SK-N-SH (cell line): ENCODE measurements around the gene ANKRD44. TPM values are rescaled to one million over a fixed set of nuclear protein-coding genes. Genes with fewer than 3 reads are reported as not detected.

Source experiments
- CTCF ChIA-PET: fragments of 300-600, 350-600 bp; formaldehyde crosslinking; extraction: SDS; loops from one replicate; lab custom pipeline; 2021; lab: Yijun Ruan, JAX
- POLR2A ChIA-PET: fragments of 350-600 bp; sonication (Branson Sonifier 250); formaldehyde crosslinking; extraction: SDS; loops from one replicate; lab custom pipeline; 2020; ENCODE audit warnings: antibody characterized with exemption, inconsistent platforms; lab: Yijun Ruan, JAX
- DNase-seq: peaks from one replicate; pipeline ENCODE4 v3.0.0; 2012
- H2AFZ ChIP-seq: fragments of 200-600 bp; sonication (generic); 2 replicates; pipeline ENCODE4 v1.8.1; 2016; ENCODE audit warnings: antibody characterized with exemption, mild to moderate bottlenecking, low read depth
- H3F3A ChIP-seq: fragments of 200-600 bp; sonication (generic); replicated peaks from 2 replicates; pipeline ENCODE3; 2016; ENCODE audit warnings: antibody characterized with exemption, mild to moderate bottlenecking; ENCODE audit not compliant: insufficient read depth
- H3K27ac ChIP-seq, 2 experiments: fragments of 200-500 bp in 1 of 2; fragments of 200-600 bp in 1 of 2; sonication (Bioruptor generic) in 1 of 2; sonication (generic), shearing (Covaris generic) in 1 of 2; 2 replicates each; pipeline versions ENCODE4 v1.5.1 to v1.6.1; 2014 to 2016; ENCODE audit warnings: low read depth in 2 of 2, inconsistent platforms in 1 of 2, low read length in 1 of 2, mild to moderate bottlenecking in 1 of 2, mixed read lengths in 1 of 2
- H3K27me3 ChIP-seq: fragments of 200-600 bp; sonication (generic), shearing (Covaris generic); 2 replicates; pipeline ENCODE4 v1.6.1; 2016; ENCODE audit warnings: mixed run types; ENCODE audit not compliant: insufficient read depth
- H3K36me3 ChIP-seq, 2 experiments: fragments of 200-500 bp in 1 of 2; fragments of 200-600 bp in 1 of 2; sonication (Bioruptor generic) in 1 of 2; sonication (generic) in 1 of 2; replicated peaks in 1 of 2; 2 replicates each; pipeline versions ENCODE3 to v1.5.1; 2014 to 2016; ENCODE audit warnings: low read length in 1 of 2, mild to moderate bottlenecking in 1 of 2; ENCODE audit not compliant: insufficient read depth in 2 of 2, control insufficient read depth in 1 of 2
- H3K4me1 ChIP-seq, 2 experiments: fragments of 200-500 bp in 1 of 2; fragments of 200-600 bp in 1 of 2; sonication (Bioruptor generic) in 1 of 2; sonication (generic), shearing (Covaris generic) in 1 of 2; 2 replicates each; pipeline versions ENCODE4 v1.5.1 to v1.6.1; 2014 to 2016; ENCODE audit warnings: low read depth in 1 of 2, low read length in 1 of 2, mixed run types in 1 of 2; ENCODE audit not compliant: insufficient read depth in 2 of 2, control insufficient read depth in 1 of 2
- H3K4me2 ChIP-seq: fragments of 200-600 bp; sonication (generic), shearing (Covaris generic); 2 replicates; pipeline ENCODE4 v1.6.1; 2017; ENCODE audit warnings: mixed run types
- H3K4me3 ChIP-seq, 2 experiments: fragments of 200-500 bp in 1 of 2; fragments of 200-600 bp in 1 of 2; sonication (Bioruptor generic) in 1 of 2; sonication (generic), shearing (Covaris generic) in 1 of 2; 2 replicates each; pipeline versions ENCODE4 v1.5.1 to v1.8.1; 2014 to 2016; ENCODE audit warnings: low read depth in 2 of 2, inconsistent platforms in 1 of 2, low read length in 1 of 2, mild to moderate bottlenecking in 1 of 2, mixed read lengths in 1 of 2, moderate library complexity in 1 of 2
- H3K79me2 ChIP-seq: fragments of 200-600 bp; sonication (generic); 2 replicates; pipeline ENCODE4 v1.8.1; 2017; ENCODE audit warnings: mild to moderate bottlenecking; ENCODE audit not compliant: insufficient read depth
- H3K9ac ChIP-seq: fragments of 200-600 bp; sonication (generic); 2 replicates; pipeline ENCODE4 v1.6.1; 2017; ENCODE audit warnings: mixed run types
- H3K9me2 ChIP-seq: fragments of 200-600 bp; sonication (generic); 2 replicates; pipeline ENCODE4 v1.6.1; 2017; ENCODE audit warnings: mixed run types
- H3K9me3 ChIP-seq: fragments of 200-600 bp; sonication (generic); 2 replicates; pipeline ENCODE4 v1.6.1; 2017; ENCODE audit warnings: mixed run types, mild to moderate bottlenecking, moderate library complexity
- H4K20me1 ChIP-seq: fragments of 200-600 bp; sonication (generic); 2 replicates; pipeline ENCODE4 v1.6.1; 2017; ENCODE audit warnings: mild to moderate bottlenecking, mixed run types; ENCODE audit not compliant: insufficient read depth
- CHD2 ChIP-seq: fragments of 150-350 bp; IDR thresholded peaks from 2 replicates; pipeline ENCODE4 v1.6.1; 2018; ENCODE audit warnings: low read length; ENCODE audit not compliant: partially characterized antibody
- FOSL2 ChIP-seq: IDR thresholded peaks from 2 replicates; pipeline ENCODE4 v1.4.0; 2012; ENCODE audit warnings: low read depth, mild to moderate bottlenecking, moderate library complexity, borderline replicate concordance
- FOXJ3 ChIP-seq: sonication (generic); formaldehyde crosslinking; IDR thresholded peaks from 2 replicates; pipeline ENCODE4 v1.5.1; 2020; ENCODE audit warnings: mild to moderate bottlenecking, missing genetic modification reagents
- FOXM1 ChIP-seq: IDR thresholded peaks from 2 replicates; pipeline ENCODE4 v1.4.0; 2012; ENCODE audit warnings: low read depth, mild to moderate bottlenecking
- GATA2 ChIP-seq: sonication (generic); formaldehyde crosslinking; IDR thresholded peaks from 2 replicates; pipeline ENCODE4 v1.5.0; 2020; ENCODE audit warnings: mild to moderate bottlenecking, missing genetic modification reagents
- MXI1 ChIP-seq: IDR thresholded peaks from 2 replicates; pipeline ENCODE4 v1.6.1; 2012; ENCODE audit warnings: mild to moderate bottlenecking, low read depth, low read length, improper control_type of control experiment
- NFIC ChIP-seq: IDR thresholded peaks from 2 replicates; pipeline ENCODE4 v1.4.0; 2012; ENCODE audit warnings: borderline replicate concordance
- RFX5 ChIP-seq: IDR thresholded peaks from 2 replicates; pipeline ENCODE4 v1.6.1; 2012; ENCODE audit warnings: mild to moderate bottlenecking, improper control_type of control experiment, low read length
- SMC3 ChIP-seq: IDR thresholded peaks from 2 replicates; pipeline ENCODE4 v1.6.1; 2012; ENCODE audit warnings: low read depth, low read length, improper control_type of control experiment
- TCF12 ChIP-seq: IDR thresholded peaks from 2 replicates; pipeline ENCODE4 v1.4.0; 2012
- TEAD4 ChIP-seq: IDR thresholded peaks from 2 replicates; pipeline ENCODE4 v1.4.0; 2012; ENCODE audit warnings: mild to moderate bottlenecking, borderline replicate concordance; ENCODE audit not compliant: insufficient read depth
- YY1 ChIP-seq: IDR thresholded peaks from 2 replicates; pipeline ENCODE4 v1.4.0; 2012; ENCODE audit warnings: low read depth, mild to moderate bottlenecking
- WGBS: methylation state at CpG from one replicate; pipeline ENCODE4 v1.1.6; 2017; ENCODE audit warnings: low lambda C conversion rate; 5-methylcytosine and 5-hydroxymethylcytosine counted together
- polyA plus RNA-seq, 3 experiments: library from polyadenylated mRNA; depleted of rRNA; stranded (reverse); fragments of >200 nt; gene quantifications; 2 replicates each; pipeline ENCODE4 v1.2.3, GENCODE V29; 2012
- TF ChIP-seq, protein P1 (sequence below): IDR thresholded peaks from 2 replicates; pipeline ENCODE4 v1.4.0; 2012; ENCODE audit warnings: low read depth, borderline replicate concordance
- TF ChIP-seq, protein P2 (sequence below): fragments of 150-350 bp; IDR thresholded peaks from 2 replicates; pipeline ENCODE4 v1.6.1; 2016; ENCODE audit warnings: mild to moderate bottlenecking, low read depth, low read length
- TF ChIP-seq, protein P3 (sequence below): IDR thresholded peaks from 2 replicates; pipeline ENCODE4; 2012
- TF ChIP-seq, protein P4 (sequence below): fragments of 200-600 bp; sonication (generic); IDR thresholded peaks from 2 replicates; pipeline ENCODE4 v1.6.1; 2017; ENCODE audit warnings: antibody characterized with exemption, mild to moderate bottlenecking, moderate library complexity

The ANKRD44 gene
- polyA plus RNA-seq, 1 of the 3 experiments (the other 2 are of a cell fraction), result 12.5 TPM

DNA sequence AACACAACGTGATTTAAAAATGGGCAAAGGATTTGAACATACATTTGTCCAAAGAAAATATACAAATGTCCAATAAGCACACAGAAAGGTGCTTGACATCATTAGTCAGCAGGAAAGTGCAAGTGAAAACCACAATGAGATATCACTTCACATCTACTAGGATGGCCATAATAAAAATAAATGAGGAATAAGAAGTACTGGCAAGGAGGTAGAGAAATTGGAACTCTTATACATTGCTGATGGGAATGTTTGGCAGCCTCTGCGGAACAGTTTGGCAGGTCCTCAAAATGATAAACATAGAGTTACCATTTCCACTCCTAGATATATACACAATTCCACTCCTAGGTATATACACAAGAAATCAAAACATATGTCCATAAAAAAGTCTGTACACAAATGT, 333.1 kb downstream of the ANKRD44 start:
- H3F3A ChIP-seq, result no peaks in the 10 kb centered on the region
- H4K20me1 ChIP-seq, result no peaks in the 10 kb centered on the region
- no peaks in the 10 kb centered on the region for H3K27me3 ChIP-seq
- WGBS, result 62% methylated on average over 2 of the region's 2 CpGs
- H3K9me2 ChIP-seq, result no peaks in the 10 kb centered on the region
- no peaks in the 10 kb centered on the region; the same call in 1 of the 2 replicates for H3K9me3 ChIP-seq
- POLR2A ChIA-PET, result no interaction called here
- no peak overlapping the region for H2AFZ ChIP-seq
- no peaks in the 10 kb centered on the region; a peak in 2 of 4 replicates for H3K4me1 ChIP-seq
- TF ChIP-seq, protein P1, sequence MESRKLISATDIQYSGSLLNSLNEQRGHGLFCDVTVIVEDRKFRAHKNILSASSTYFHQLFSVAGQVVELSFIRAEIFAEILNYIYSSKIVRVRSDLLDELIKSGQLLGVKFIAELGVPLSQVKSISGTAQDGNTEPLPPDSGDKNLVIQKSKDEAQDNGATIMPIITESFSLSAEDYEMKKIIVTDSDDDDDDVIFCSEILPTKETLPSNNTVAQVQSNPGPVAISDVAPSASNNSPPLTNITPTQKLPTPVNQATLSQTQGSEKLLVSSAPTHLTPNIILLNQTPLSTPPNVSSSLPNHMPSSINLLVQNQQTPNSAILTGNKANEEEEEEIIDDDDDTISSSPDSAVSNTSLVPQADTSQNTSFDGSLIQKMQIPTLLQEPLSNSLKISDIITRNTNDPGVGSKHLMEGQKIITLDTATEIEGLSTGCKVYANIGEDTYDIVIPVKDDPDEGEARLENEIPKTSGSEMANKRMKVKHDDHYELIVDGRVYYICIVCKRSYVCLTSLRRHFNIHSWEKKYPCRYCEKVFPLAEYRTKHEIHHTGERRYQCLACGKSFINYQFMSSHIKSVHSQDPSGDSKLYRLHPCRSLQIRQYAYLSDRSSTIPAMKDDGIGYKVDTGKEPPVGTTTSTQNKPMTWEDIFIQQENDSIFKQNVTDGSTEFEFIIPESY, result no peak
- TF ChIP-seq, protein P2, sequence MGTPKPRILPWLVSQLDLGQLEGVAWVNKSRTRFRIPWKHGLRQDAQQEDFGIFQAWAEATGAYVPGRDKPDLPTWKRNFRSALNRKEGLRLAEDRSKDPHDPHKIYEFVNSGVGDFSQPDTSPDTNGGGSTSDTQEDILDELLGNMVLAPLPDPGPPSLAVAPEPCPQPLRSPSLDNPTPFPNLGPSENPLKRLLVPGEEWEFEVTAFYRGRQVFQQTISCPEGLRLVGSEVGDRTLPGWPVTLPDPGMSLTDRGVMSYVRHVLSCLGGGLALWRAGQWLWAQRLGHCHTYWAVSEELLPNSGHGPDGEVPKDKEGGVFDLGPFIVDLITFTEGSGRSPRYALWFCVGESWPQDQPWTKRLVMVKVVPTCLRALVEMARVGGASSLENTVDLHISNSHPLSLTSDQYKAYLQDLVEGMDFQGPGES, result no peak
- no peak for TF ChIP-seq TCF12
- TF ChIP-seq, protein P3, sequence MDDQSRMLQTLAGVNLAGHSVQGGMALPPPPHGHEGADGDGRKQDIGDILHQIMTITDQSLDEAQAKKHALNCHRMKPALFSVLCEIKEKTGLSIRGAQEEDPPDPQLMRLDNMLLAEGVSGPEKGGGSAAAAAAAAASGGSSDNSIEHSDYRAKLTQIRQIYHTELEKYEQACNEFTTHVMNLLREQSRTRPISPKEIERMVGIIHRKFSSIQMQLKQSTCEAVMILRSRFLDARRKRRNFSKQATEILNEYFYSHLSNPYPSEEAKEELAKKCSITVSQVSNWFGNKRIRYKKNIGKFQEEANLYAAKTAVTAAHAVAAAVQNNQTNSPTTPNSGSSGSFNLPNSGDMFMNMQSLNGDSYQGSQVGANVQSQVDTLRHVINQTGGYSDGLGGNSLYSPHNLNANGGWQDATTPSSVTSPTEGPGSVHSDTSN, result no peak
- TF ChIP-seq GATA2 (CRISPR knock-in tag), result no peak
- no peak for TF ChIP-seq YY1
- TF ChIP-seq RFX5, result no peak
- no peak for TF ChIP-seq FOXJ3 (CRISPR knock-in tag)
- TF ChIP-seq MXI1, result no peak
- no peak for TF ChIP-seq TEAD4
- TF ChIP-seq CHD2, result no peak
- no peak for TF ChIP-seq FOXM1
- no peak for TF ChIP-seq SMC3
- no peak for TF ChIP-seq FOSL2
- TF ChIP-seq, protein P4, sequence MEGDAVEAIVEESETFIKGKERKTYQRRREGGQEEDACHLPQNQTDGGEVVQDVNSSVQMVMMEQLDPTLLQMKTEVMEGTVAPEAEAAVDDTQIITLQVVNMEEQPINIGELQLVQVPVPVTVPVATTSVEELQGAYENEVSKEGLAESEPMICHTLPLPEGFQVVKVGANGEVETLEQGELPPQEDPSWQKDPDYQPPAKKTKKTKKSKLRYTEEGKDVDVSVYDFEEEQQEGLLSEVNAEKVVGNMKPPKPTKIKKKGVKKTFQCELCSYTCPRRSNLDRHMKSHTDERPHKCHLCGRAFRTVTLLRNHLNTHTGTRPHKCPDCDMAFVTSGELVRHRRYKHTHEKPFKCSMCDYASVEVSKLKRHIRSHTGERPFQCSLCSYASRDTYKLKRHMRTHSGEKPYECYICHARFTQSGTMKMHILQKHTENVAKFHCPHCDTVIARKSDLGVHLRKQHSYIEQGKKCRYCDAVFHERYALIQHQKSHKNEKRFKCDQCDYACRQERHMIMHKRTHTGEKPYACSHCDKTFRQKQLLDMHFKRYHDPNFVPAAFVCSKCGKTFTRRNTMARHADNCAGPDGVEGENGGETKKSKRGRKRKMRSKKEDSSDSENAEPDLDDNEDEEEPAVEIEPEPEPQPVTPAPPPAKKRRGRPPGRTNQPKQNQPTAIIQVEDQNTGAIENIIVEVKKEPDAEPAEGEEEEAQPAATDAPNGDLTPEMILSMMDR, result no peak
- TF ChIP-seq NFIC, result no peak
- no peak for DNase-seq
- H3K9ac ChIP-seq, result no peak overlapping the region
- H3K4me3 ChIP-seq, result no peak overlapping the region
- CTCF ChIA-PET, result no interaction called here
- no peaks in the 10 kb centered on the region for H3K36me3 ChIP-seq
- no peaks in the 10 kb centered on the region for H3K79me2 ChIP-seq
- no peak overlapping the region for H3K27ac ChIP-seq
- H3K4me2 ChIP-seq, result no peak overlapping the region
